Measurements from ENCODE around the gene SMIM10L2A.
"Not testable (repeated sequence)": the region's sequence is repeated elsewhere in the genome, so short reads cannot be mapped to it uniquely, and the experiment has no call there.

Gene SMIM10L2A

GRCh38 chrX:135461756-135462155 lies 40.0 kb downstream of the SMIM10L2A start:
- not testable (repeated sequence) for DNase-seq

- DNase-seq, result no peak
These were observed 42.2 kb downstream of the SMIM10L2A start for GRCh38 chrX:135463937-135464336.

GRCh38 chrX:135476378-135476777 lies 54.6 kb downstream of the SMIM10L2A start:
- no peak for DNase-seq

GRCh38 chrX:135477576-135477975 lies 55.8 kb downstream of the SMIM10L2A start:
- peak; percentile 37 for DNase-seq

Data from NCI-H226 (cell line).